Measurements from ENCODE around the gene GBX1. TPM values are rescaled to one million over a fixed set of nuclear protein-coding genes. Genes with fewer than 3 reads are reported as not detected.

Gene GBX1
- total and polyA plus RNA-seq, 2 donors (not counting 3 experiments of a cell fraction or from before 2014, with no cell fraction given) = not detected

- H3K27me3 ChIP-seq (ENCODE audit: control insufficient read depth in 2 of 2, insufficient read depth in 2 of 2, low read length in 2 of 2) = peaks cover 3 to 10% of the 10 kb centered on the region in 2 experiments
- no peaks in the 10 kb centered on the region for H3K79me2 ChIP-seq (ENCODE audit: control insufficient read depth, insufficient read depth, low read length)
- FAIRE-seq (no peak), DNase-seq (ENCODE audit: low read depth, low spot score) (no peak)
- dilution Hi-C loops (cut with MboI; ENCODE audit: extremely low pct_ligation_motif_present, low sequenced_read_pairs) = no loop called here
- no peaks in the 10 kb centered on the region for H4K20me1 ChIP-seq (replicated peaks; ENCODE audit: control insufficient read depth, extremely low read depth, insufficient read depth, low read length)
- ChIA-PET POLR2A (no interaction called here), CTCF (interaction anchor here (1.4 to 1.6 kb wide), 3 partner anchors 10 to 54 kb away, joined by 3 to 8 read pairs (median 5); partner anchors contain the start of gene GBX1)
- H3K9me3 ChIP-seq (replicated peaks; ENCODE audit: control insufficient read depth, insufficient read depth, low read length) = no peaks in the 10 kb centered on the region
- H3K9me1 ChIP-seq (replicated peaks; ENCODE audit: control insufficient read depth, extremely low read depth, insufficient read depth, low read length) = no peaks in the 10 kb centered on the region
- H3K4me1 ChIP-seq (ENCODE audit: control insufficient read depth, extremely low read depth, insufficient read depth, low read length) = no peaks in the 10 kb centered on the region
- no peak for TF ChIP-seq EZH2 (IDR thresholded peaks at IDR 0.05; ENCODE audit: borderline replicate concordance, low read depth, low read length, severe bottlenecking)
- TF ChIP-seq POLR2A (IDR thresholded peaks at IDR 0.05; ENCODE audit: low read depth, low read length) = no peak
- TF ChIP-seq CTCF (IDR thresholded peaks at IDR 0.05; ENCODE audit: extremely low read depth in 1 of 2, insufficient read depth in 1 of 2, low read depth in 1 of 2, low read length in 2 of 2) = no peak
- no peak for TF ChIP-seq POLR2AphosphoS5 (IDR thresholded peaks at IDR 0.05; ENCODE audit: insufficient read depth, low read depth, low read length)
- no peak for TF ChIP-seq FOS (IDR thresholded peaks at IDR 0.05; ENCODE audit: borderline replicate concordance, insufficient read depth, low read length)
- TF ChIP-seq GATA2 (IDR thresholded peaks at IDR 0.05; ENCODE audit: insufficient read depth, insufficient read length, low read depth, low read length) = no peak
- no peak for TF ChIP-seq MAX (IDR thresholded peaks at IDR 0.05; ENCODE audit: insufficient read depth, insufficient read length)
- H2AFZ ChIP-seq (ENCODE audit: low read depth, low read length) = no peak overlapping the region
- H3K36me3 ChIP-seq (ENCODE audit: control insufficient read depth in 2 of 2, extremely low read depth in 1 of 2, insufficient read depth in 2 of 2, low read length in 2 of 2) = no peaks in the 10 kb centered on the region
- H3K27ac ChIP-seq (ENCODE audit: insufficient read depth, low read depth, low read length) = no peak overlapping the region
- BruUV-seq (replicated peaks) = no TSS peak
- intact Hi-C loops (cut with micrococcal nuclease) = no loop called here
- no peak overlapping the region for H3K4me2 ChIP-seq (ENCODE audit: insufficient read depth, low read length)
- H3K9ac ChIP-seq (replicated peaks; ENCODE audit: extremely low read depth, insufficient read depth, low read length) = no peak overlapping the region
- H3K4me3 ChIP-seq (replicated peaks in 1 of 3; ENCODE audit: insufficient read depth in 1 of 3, low read depth in 1 of 3, low read length in 3 of 3) = no peak overlapping the region
These were observed 10.7 kb upstream of the GBX1 start for GRCh38 chr7:151178236-151178635.

All from endothelial cell of umbilical vein (primary cell).